SK-N-SH (cell line): ENCODE data around the gene SNAP25.

Experiments used
- CTCF ChIP-seq: fragments of 200-600 bp; sonication (generic); IDR thresholded peaks from 2 replicates; pipeline ENCODE4 v1.6.1; 2017; ENCODE audit warnings: antibody characterized with exemption, mild to moderate bottlenecking, moderate library complexity
- EZH2phosphoT487 ChIP-seq: fragments of 200-600 bp; sonication (generic); IDR thresholded peaks from 2 replicates; pipeline ENCODE4 v1.6.1; 2017; ENCODE audit warnings: low read depth, mixed run types, mild to moderate bottlenecking, antibody characterized with exemption, moderate library complexity, borderline replicate concordance
- GABPA ChIP-seq: IDR thresholded peaks from 2 replicates; pipeline ENCODE4 v1.4.0; 2012; ENCODE audit warnings: low read depth, mild to moderate bottlenecking
- IRF3 ChIP-seq: fragments of 150-350 bp; IDR thresholded peaks from 2 replicates; pipeline ENCODE4 v1.6.1; 2016; ENCODE audit warnings: mild to moderate bottlenecking, low read depth, low read length
- MAX ChIP-seq: IDR thresholded peaks from 2 replicates; pipeline ENCODE4 v1.4.0; 2012; ENCODE audit warnings: low read depth
- RAD21 ChIP-seq: IDR thresholded peaks from 2 replicates; pipeline ENCODE4 v1.6.1; 2012; ENCODE audit warnings: mild to moderate bottlenecking, low read length
- RFX5 ChIP-seq: IDR thresholded peaks from 2 replicates; pipeline ENCODE4 v1.6.1; 2012; ENCODE audit warnings: mild to moderate bottlenecking, improper control_type of control experiment, low read length
- TAF1 ChIP-seq: IDR thresholded peaks from 2 replicates; pipeline ENCODE4 v1.6.1; 2012; ENCODE audit warnings: low read depth, mild to moderate bottlenecking, low read length, moderate library complexity, borderline replicate concordance
- TCF12 ChIP-seq: IDR thresholded peaks from 2 replicates; pipeline ENCODE4 v1.4.0; 2012
- TEAD4 ChIP-seq: IDR thresholded peaks from 2 replicates; pipeline ENCODE4 v1.4.0; 2012; ENCODE audit warnings: mild to moderate bottlenecking, borderline replicate concordance; ENCODE audit not compliant: insufficient read depth
- USF1 ChIP-seq: IDR thresholded peaks from 2 replicates; pipeline ENCODE4 v1.4.0; 2012; ENCODE audit warnings: low read depth, borderline replicate concordance
- YY1 ChIP-seq: IDR thresholded peaks from 2 replicates; pipeline ENCODE4 v1.4.0; 2012; ENCODE audit warnings: low read depth, mild to moderate bottlenecking
- ZBTB33 ChIP-seq: IDR thresholded peaks from 2 replicates; pipeline ENCODE4 v1.4.0; 2012; ENCODE audit warnings: low read depth, borderline replicate concordance

GRCh38 chr20:10172998-10173655, 45.5 kb upstream of the SNAP25 start:
- TF ChIP-seq GABPA: no peak
- TF ChIP-seq YY1: no peak
- TF ChIP-seq TAF1: no peak
- no peak for TF ChIP-seq EZH2phosphoT487
- TF ChIP-seq CTCF: no peak
- TF ChIP-seq MAX: no peak
- TF ChIP-seq TCF12: no peak
- no peak for TF ChIP-seq IRF3
- no peak for TF ChIP-seq RFX5
- no peak for TF ChIP-seq RAD21
- TF ChIP-seq ZBTB33: no peak
- no peak for TF ChIP-seq USF1
- TF ChIP-seq TEAD4: no peak
